Neutrophil (primary cell): ENCODE measurements around the gene EPHB6.

Source experiments
- H3K27ac ChIP-seq: fragments of 200-600 bp; sonication (generic); 2 replicates; pipeline ENCODE4 v1.5.1; 2016; ENCODE audit warnings: mild to moderate bottlenecking, moderate library complexity
- H3K27me3 ChIP-seq: fragments of 200-600 bp; sonication (generic); 2 replicates; pipeline ENCODE4 v1.6.0; 2016; ENCODE audit warnings: mild to moderate bottlenecking
- H3K36me3 ChIP-seq: fragments of 200-600 bp; sonication (generic); 2 replicates; pipeline ENCODE4 v1.5.1; 2017
- H3K4me1 ChIP-seq, 2 experiments: fragments of 200-600 bp in 1 of 2; sonication (generic) in 1 of 2; 1 replicate in 1 of 2; 2 replicates in 1 of 2; pipeline versions ENCODE4 v1.5.1 to v1.6.1; 2013 to 2016; ENCODE audit warnings: low read depth in 1 of 2, low read length in 1 of 2, mild to moderate bottlenecking in 1 of 2, moderate library complexity in 1 of 2; ENCODE audit not compliant: control insufficient read depth in 1 of 2, insufficient read depth in 1 of 2
- H3K4me3 ChIP-seq, 2 experiments: fragments of 200-600 bp in 1 of 2; sonication (generic) in 1 of 2; 1 replicate in 1 of 2; 2 replicates in 1 of 2; pipeline ENCODE4 v1.5.1; 2013 to 2016; ENCODE audit warnings: low read depth in 1 of 2, low read length in 1 of 2, mild to moderate bottlenecking in 1 of 2, moderate library complexity in 1 of 2
- H3K9me3 ChIP-seq: fragments of 200-600 bp; sonication (generic); 2 replicates; pipeline ENCODE4 v1.5.1; 2016
- TF ChIP-seq, protein P1 (sequence below): fragments of 200-600 bp; sonication (generic); IDR thresholded peaks from 2 replicates; pipeline ENCODE4 v1.5.1; 2016; ENCODE audit warnings: antibody characterized with exemption

Gene EPHB6

DNA sequence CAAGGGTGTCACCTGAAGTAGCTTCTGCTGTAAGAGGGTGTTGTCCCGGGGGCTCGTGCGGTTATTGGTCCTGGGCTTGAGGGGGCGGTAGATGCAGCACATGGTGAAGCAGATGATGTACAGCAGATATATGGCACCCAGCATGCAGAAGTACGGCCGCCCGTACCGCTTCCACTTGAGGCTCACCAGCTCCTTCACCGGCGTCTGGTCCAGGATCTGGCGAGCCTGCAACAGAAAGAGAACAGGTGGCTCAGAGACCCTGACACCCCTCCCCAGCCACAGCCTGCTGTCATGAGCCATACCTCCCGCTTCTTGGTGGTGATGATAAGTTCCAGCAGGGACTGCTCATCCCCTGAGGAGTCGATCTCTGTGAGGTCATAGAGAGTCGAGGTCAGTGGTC is 20.6 kb downstream of the EPHB6 start:
- peaks cover 9% of the 10 kb centered on the region for H3K36me3 ChIP-seq
- no peak overlapping the region for H3K4me3 ChIP-seq
- no peaks in the 10 kb centered on the region for H3K4me1 ChIP-seq
- H3K27me3 ChIP-seq: no peaks in the 10 kb centered on the region
- H3K9me3 ChIP-seq: no peaks in the 10 kb centered on the region
- no peak overlapping the region for H3K27ac ChIP-seq
- TF ChIP-seq, protein P1, sequence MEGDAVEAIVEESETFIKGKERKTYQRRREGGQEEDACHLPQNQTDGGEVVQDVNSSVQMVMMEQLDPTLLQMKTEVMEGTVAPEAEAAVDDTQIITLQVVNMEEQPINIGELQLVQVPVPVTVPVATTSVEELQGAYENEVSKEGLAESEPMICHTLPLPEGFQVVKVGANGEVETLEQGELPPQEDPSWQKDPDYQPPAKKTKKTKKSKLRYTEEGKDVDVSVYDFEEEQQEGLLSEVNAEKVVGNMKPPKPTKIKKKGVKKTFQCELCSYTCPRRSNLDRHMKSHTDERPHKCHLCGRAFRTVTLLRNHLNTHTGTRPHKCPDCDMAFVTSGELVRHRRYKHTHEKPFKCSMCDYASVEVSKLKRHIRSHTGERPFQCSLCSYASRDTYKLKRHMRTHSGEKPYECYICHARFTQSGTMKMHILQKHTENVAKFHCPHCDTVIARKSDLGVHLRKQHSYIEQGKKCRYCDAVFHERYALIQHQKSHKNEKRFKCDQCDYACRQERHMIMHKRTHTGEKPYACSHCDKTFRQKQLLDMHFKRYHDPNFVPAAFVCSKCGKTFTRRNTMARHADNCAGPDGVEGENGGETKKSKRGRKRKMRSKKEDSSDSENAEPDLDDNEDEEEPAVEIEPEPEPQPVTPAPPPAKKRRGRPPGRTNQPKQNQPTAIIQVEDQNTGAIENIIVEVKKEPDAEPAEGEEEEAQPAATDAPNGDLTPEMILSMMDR: no peak

DNA sequence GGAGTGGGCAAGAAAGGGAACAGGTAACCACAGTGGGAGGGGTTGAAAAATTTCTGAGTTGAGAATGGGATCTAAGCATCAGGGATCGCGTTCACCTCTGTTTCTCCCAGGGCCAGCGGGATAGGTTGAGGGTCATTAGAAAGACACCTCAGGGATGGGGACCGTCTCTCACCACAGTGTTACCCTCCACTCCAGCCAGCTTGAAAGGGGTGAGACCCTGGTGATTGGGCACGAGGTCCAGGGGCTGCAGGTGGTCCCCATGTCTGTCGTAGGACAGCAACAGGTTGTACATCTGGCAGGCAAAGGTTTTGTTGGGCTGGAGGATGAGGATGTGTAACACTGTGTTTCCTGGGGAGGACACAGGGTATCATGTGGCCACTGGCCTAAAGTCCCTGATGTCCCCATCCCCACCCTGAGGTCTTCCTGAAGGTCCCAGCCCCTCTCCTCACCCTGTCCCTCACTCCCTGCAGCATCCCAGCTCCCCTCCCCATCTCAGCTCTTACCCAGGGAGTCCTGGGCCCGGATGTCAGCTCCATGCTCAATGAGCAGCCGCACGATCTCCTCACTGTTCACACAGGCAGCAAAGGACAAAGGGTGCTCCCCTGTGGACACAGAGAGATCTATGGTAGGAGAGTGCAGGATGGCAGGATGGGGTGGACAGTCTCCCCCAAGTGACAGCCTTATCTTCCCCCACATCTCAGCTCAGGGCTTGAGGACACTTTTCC is 21.5 kb downstream of the EPHB6 start:
- H3K27me3 ChIP-seq: no peaks in the 10 kb centered on the region
- TF ChIP-seq, protein P1: no peak

DNA sequence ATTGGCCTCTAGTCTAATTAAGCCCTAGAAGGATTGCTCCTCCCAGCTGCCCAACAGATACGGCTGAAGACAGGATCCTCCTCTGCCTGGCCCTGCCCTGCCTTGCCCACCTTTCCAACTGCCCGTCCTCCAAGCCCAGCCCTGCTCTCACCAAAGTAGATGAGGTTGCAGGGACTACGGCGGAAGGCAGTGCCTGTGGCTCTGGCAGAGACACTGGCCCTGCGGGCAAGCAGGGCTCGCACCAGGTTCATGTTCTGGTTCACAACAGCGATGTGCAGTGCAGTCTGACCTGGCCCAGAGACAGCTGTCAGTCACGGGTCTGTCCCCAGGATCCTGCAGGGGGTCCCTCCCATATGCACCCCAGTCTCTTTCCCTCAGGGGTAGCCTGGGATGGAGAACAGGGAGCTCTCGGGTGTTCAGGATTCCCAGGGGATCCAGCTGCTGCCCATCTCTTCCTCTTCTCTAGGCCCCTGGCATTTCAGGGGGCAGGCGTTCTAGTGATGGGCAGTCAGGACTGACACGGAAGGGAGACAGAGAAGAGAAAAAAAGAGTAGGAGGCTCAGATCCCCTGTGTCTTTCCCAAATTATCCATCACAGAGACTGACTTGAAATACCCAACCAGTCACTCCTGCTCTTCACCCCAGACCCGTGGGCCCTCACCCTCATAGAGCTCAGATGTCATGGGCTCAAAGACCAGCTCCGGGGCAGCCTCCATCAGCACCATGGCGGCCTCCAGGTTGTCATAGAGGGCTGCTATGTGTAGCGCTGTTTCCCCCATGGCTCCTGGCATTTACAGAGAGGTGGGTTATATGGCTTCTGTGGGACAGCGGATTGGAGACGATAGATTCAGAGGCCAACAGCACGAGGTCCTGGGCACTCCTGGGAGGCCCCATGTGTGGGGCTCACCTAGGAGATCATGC is 22.4 kb downstream of the EPHB6 start:
- Histone ChIP-seq H3K4me3 (no peak overlapping the region), H3K9me3 (no peaks in the 10 kb centered on the region), H3K27ac (no peak overlapping the region), H3K36me3 (no peaks in the 10 kb centered on the region), H3K27me3 (no peaks in the 10 kb centered on the region), H3K4me1 (no peaks in the 10 kb centered on the region)
- TF ChIP-seq, protein P1: no peak

More for the DNA sequence above, 21.5 kb downstream of the EPHB6 start:
- H3K4me1 ChIP-seq: no peaks in the 10 kb centered on the region
- H3K36me3 ChIP-seq: peaks cover 4% of the 10 kb centered on the region
- no peaks in the 10 kb centered on the region for H3K9me3 ChIP-seq
- no peak overlapping the region for H3K4me3 ChIP-seq
- H3K27ac ChIP-seq: no peak overlapping the region

DNA sequence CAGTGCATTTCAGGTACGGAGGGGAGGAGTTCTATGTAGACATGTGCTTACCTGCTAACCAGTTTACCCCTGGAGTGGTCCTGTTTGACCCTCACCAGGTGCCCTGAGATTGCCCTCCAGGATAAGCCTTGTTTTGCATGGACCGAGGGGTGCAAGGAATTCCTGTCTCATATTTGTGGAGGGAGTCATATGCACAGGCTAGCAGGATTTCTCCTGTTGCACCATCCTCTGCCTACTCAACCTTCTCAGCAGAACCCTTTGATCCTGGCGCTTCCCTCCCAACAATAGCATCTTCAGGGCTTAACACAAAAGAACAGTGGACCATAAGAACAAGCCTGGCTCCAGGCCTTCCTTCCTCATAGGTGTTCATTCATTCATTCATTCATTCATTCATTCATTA is 23.4 kb downstream of the EPHB6 start:
- no peak overlapping the region for H3K27ac ChIP-seq
- no peak overlapping the region for H3K4me3 ChIP-seq
- H3K36me3 ChIP-seq: no peaks in the 10 kb centered on the region
- H3K27me3 ChIP-seq: no peaks in the 10 kb centered on the region
- H3K9me3 ChIP-seq: no peaks in the 10 kb centered on the region
- no peaks in the 10 kb centered on the region for H3K4me1 ChIP-seq
- TF ChIP-seq, protein P1: no peak

DNA sequence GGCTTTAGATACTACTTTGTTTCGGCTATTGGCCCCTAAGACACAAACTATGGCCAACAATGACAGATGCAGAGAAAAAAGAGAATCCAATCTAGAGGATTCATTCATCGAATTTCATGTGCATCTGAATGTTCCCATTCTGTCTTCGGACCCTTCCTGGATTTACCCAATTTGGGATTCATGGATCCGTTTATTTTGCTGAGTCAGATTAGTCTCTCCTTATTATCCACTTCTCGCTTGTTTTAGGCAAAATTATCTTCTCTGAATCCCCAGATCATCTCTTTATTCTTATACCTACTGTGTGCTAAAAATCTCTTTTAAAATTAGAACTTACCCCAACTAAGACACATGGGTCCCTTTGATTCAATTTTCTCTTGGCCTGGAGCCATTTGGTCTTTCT is 24.2 kb downstream of the EPHB6 start:
- H3K4me1 ChIP-seq: no peaks in the 10 kb centered on the region
- no peaks in the 10 kb centered on the region for H3K9me3 ChIP-seq

More for the DNA sequence above, 24.2 kb downstream of the EPHB6 start:
- Histone ChIP-seq H3K36me3 (no peaks in the 10 kb centered on the region), H3K27me3 (no peaks in the 10 kb centered on the region), H3K4me3 (no peak overlapping the region), H3K27ac (no peak overlapping the region)
- TF ChIP-seq, protein P1: no peak
